NOMO-1 treated with DMSO at 0.1 percent for 48 hours (cell line): Measurements from ENCODE around the gene MATN3.

Source experiments
- DNase-seq: peaks from one replicate; lab custom pipeline; 2025; ENCODE audit not compliant: unreplicated experiment; lab: John Stamatoyannopoulos, UW

Gene MATN3

GRCh38 chr2:20008703-20009102, 3.8 kb downstream of the MATN3 start:
- DNase-seq, result no peak

- no peak for DNase-seq
These were observed 6.5 kb downstream of the MATN3 start for GRCh38 chr2:20005891-20006470.

DNA sequence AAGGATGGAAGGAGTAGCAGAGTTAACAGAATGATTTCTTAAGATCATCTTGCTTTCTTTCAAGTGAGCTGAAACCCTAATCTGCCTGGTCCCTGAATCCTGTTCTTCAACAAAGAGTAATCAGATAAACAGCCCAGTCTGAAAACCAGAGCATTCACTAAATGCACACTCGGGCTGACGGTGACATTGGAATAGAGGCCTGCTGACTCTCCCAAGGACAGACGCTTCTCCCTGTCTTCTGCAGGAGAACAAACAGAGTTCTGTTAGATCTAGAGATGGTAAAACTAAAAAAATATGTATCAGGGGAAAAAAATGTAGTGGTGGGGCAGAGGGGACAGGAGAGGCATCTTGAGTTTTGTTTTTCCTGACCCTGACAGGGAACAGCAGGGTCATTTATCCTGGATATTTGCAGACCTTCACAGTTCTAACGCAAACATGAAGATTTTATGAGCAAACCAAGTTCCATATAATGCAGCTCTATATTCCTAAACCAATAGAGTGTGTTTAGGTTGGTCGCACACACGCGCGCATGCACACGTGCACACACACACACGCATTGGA, 7.3 kb downstream of the MATN3 start:
- DNase-seq, result no peak

GRCh38 chr2:20001361-20001863, 11.1 kb downstream of the MATN3 start:
- DNase-seq, result no peak

DNA sequence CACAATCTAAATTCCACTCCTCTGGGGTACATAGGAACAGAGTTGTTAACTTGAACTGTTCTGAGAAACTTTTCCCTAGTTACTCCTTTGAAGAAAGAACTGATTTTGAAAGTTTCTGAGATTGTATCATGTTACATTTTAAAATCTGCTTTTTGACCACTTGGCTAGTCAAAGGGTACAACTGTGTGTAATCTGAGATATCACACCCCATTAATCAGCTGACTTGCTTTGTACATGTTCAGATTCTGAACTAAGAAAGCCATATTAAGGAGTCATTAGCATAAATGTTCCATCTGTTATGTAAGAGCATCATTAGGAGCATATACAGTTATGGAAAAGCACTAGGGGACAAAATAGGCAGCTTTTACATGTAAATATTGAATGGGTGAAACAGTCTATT, 18.7 kb downstream of the MATN3 start:
- no peak for DNase-seq

DNA sequence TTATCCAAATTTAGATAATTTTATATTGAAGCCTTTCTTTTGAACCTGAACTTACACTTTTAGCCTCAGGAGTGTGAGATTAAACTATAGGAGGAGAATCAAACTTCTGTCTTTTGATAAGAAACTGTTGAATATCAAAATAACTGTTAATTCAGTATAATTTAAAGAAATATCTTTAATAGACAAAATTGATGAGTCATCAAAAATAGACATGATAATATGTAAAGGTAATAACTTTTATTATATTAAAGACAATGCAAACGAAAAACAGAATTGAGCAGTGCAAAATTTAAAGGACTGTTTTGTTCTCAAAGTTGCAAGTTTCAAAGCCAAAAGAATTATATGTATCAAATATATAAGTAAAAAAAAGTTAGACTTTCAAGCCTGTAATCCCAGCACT, 20.6 kb downstream of the MATN3 start:
- DNase-seq, result no peak

GRCh38 chr2:19990416-19990728, 22.1 kb downstream of the MATN3 start:
- no peak for DNase-seq

DNA sequence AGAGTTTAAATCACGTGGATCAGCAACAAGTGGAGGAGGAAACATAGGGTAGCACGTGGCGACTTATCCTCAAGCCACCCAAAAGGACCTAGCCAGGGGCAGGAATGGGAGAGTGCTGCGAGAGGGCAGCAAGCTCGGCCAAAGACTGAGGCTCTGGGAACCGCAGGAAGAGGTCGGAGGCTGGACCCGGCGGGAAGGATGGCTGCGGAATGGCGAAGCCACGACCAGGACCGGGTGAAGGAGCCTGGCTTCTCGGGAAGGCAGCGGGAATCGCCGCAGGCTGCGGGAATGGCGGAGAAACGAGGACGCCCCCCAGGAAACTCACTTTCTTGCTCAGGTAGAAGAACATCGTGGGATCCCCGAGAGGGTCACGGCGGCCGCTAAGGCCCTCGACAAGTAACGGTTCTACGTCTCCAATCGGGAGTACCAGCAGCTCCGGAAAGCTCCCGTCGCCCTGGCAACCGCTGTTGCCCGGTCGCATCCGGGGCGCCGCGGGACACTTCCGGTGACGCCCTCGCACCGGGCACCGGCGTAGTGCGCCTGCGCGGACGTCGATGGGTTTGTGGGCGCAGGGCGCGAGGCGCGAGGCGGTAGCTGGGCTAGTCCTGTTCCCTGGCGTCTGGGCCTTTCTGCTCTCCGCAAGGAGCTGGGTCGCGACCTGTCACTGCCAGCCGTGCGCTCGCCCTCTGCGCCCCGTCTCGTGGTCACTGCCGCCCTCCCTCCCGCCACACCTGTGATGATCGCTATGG, 22.6 kb downstream of the MATN3 start, which contains the start of gene WDR35:
Gene WDR35 (minus strand): TSS at position 439 of the 749 bp plus-strand sequence. CDS start 90 bp downstream, at position 349.
- peak; percentile 23 for DNase-seq

GRCh38 chr2:19989342-19989666, 23.2 kb downstream of the MATN3 start:
- DNase-seq, result no peak

- no peak for DNase-seq
These were observed 23.9 kb downstream of the MATN3 start for GRCh38 chr2:19988600-19988999.

DNA sequence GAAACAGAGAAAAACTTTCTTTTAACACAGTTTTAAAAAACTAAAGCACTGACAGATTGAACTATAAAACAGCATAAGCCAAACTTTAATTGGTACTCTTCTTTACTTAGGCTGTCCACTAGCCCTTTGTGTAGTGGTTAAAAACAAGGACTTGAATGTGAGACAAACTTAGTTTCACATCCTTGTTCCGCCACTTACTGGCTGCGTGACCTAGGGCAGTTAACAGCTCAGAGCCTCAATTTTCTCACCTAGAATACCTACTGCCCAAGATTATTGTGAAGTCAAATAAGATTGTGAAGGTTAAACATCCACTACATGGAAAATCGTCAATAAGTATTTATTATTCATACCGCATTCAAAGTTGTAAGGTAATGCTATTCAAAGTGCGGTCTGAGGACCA, 24.5 kb downstream of the MATN3 start:
- peak; percentile 59 for DNase-seq

- DNase-seq, result no peak
These were observed 30.2 kb downstream of the MATN3 start for GRCh38 chr2:19982268-19982667.

DNA sequence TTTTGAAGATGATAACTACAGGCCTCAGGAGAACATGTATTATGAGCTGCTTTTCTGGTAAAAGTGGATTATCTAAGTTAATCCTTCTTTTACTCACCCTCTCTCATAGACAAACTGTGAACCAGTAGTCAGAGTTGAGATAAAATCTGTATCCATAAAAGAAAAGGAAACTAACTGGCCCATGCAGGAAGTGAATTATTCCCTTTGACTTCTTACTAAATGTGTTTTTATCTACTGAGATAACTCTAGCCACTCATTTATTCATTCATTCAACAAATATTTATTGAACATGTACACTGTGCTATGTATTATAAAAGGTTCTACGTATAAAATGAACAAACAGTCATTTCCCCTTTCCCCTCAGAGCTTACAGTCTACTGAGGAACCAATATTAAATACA, 32.5 kb downstream of the MATN3 start:
- DNase-seq, result no peak

- no peak for DNase-seq
These were observed 39.0 kb downstream of the MATN3 start for GRCh38 chr2:19973466-19973865.

GRCh38 chr2:19971691-19972090, 40.8 kb downstream of the MATN3 start:
- DNase-seq, result no peak

DNA sequence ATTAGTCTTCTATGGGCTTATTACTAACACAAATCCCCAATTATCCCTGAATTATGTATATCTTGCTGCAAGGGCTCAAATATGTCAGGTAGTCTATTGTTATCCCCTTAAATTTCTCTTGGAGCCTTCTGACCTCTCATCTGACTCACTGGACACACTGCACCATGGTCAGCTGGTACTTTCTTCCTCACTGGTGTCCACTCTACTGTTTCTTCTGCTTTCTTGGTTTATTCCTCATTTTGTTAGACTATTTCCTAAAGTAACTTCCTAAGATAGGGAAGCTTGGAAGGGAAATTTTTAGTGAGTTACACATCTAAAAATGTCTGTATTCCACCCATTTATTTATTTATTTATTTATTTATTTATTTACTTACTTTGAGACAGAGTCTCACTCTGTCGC, 49.1 kb downstream of the MATN3 start:
- DNase-seq, result no peak

DNA sequence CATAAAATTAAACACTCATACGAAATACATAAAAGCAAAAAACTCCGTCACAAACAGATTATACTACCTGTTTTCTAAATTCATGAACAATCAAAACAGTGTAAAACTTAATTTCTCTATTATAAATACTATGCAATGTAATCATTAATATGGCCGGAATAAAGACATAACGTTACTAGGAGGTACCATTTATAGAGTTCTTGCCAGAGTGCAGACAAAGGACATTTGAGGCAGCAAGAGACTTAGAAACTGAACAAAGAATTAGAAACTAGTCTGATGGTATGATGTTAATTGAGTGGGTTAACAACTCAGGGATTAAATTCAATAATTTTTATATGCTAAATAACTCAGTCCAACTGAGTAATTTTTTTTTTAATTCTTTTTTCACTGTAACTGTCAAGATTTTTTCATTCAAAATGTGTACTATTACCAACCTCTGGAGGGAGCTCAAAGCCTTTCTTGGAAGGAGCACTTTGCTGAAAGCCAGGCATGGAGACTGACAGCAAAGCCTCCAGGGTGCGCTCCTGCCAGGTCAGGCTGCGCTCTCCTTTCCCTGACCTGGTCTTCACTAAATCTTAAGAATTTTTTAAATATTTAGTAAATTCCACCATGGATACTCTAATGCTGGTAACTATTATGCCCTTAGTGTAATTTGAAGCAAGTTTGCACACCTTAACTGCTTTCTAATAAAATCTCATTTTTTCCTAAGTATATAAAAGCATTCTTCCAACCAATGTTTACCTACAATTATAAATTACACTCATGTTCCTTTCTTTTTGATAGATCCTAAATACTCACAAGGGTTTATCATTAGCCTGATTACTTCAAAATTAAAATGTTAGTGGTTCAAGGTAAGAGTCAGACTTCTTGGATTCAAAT, 56.7 kb downstream of the MATN3 start:
- peak; percentile 73 for DNase-seq

DNA sequence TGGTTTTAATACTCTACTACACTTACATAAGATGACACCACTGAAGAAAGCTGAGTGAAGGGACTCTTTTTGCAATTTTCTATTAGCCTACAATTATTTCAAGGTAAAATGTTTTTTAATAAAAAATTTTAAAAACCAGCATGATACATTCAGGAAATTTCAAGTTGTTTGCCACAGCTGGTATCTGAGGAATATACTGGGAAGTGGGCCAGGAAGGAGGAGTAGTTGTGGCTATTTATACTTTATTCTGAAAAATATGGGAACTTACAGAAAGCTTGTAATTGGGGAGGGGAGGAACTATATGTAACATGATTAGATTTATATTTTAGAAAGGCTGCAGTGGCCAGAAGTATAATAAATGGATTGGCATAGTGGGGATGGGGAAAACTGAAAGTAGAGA, 63.4 kb downstream of the MATN3 start:
- DNase-seq, result no peak

DNA sequence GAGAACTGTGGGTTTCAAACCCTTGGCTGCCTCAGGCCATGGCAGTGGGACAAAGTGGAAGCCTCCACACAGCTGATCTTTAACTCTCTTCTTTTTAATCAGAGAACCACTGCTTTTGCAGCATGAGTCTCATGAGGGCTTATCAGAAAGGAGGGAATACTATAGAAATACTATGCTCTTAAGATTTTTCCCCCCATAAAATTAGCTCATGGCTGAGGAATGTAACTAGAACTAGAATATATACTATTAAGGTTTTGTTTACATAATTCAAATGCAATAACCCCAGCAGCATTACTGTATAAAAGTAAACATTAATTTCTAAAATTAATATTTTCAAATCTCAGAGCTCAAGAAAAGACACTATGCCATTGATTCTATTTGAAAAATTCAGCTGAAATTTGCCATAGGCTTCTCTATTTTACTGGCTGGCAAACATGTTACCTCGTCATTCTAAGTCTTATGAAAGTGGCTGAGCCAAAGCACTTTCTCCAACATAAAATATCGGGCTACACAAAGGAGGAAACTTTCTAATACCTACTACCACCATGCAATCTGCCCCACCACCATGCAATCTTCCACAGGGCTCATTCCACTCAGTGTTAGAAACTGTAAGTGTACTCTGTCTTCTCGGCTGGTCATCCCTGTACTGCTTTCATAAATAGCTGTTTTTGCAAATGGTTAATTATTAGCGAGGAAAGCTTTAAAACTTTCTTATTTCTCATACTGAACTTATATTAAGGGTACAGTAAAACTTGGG, 65.1 kb downstream of the MATN3 start:
- DNase-seq, result no peak

- DNase-seq, result no peak
These were observed 68.1 kb downstream of the MATN3 start for GRCh38 chr2:19944205-19944845.
